HepG2 (cell line): Measurements from ENCODE around the gene SYT13. TPM values are rescaled to one million over a fixed set of nuclear protein-coding genes. Genes with fewer than 3 reads are reported as not detected.

Source experiments
- REXO4 ChIP-seq: sonication (generic); formaldehyde crosslinking; IDR thresholded peaks from 2 replicates; pipeline ENCODE4 v1.8.0; 2022; ENCODE audit warnings: missing genetic modification reagents, mild to moderate bottlenecking, borderline replicate concordance
- ZBTB26 ChIP-seq: IDR thresholded peaks from 2 replicates; pipeline ENCODE4 v1.6.1; 2016; ENCODE audit warnings: missing compliant biosample characterization, missing genetic modification reagents, borderline replicate concordance
- ZNF646 ChIP-seq: sonication (generic); formaldehyde crosslinking; IDR thresholded peaks from 2 replicates; pipeline ENCODE4 v1.9.0; 2021; ENCODE audit warnings: mild to moderate bottlenecking, missing genetic modification reagents
- ZNF704 ChIP-seq: sonication (generic); formaldehyde crosslinking; IDR thresholded peaks from 2 replicates; pipeline ENCODE4 v1.8.1; 2023; ENCODE audit warnings: mild to moderate bottlenecking, inconsistent platforms, moderate library complexity, missing genetic modification reagents, borderline replicate concordance
- polyA plus RNA-seq, 8 experiments: library from polyadenylated mRNA; depleted of rRNA in 3 of 8; stranded (reverse) in 7 of 8; unstranded in 1 of 8; fragments of >200 nt; fragmentation: Illumina TruSeq in 4 of 8; extraction: Trizol in 4 of 8; gene quantifications; 2 replicates each; pipeline versions ENCODE4 v1.2.1 to v1.2.3, GENCODE V29; 2011 to 2016; ENCODE audit warnings: low read depth in 4 of 8, missing spikeins in 1 of 8, mixed read lengths in 1 of 8; ENCODE audit not compliant: insufficient read depth in 1 of 8
- total RNA-seq, 5 experiments: library from RNA; depleted of rRNA; stranded (reverse); fragments of >200 nt; fragmentation: Illumina TruSeq; extraction: Trizol; gene quantifications; 2 replicates each; pipeline ENCODE4 v1.2.3, GENCODE V29; 2016; ENCODE audit warnings: low read depth in 1 of 5

SYT13 gene
- total and polyA plus RNA-seq, 2 of the 13 experiments (the other 11 are each of a cell fraction or from before 2014, with no cell fraction given), result 0.02 to 0.13 TPM

- TF ChIP-seq ZNF704 (CRISPR knock-in tag) (no peak), ZNF646 (CRISPR knock-in tag) (no peak), ZBTB26 (no peak), REXO4 (no peak)
These were observed 802 bp downstream of the SYT13 start (continued) for GRCh38 chr11:45285250-45285828.
